ENCODE results near the gene ACKR3. TPM values are rescaled to one million over a fixed set of nuclear protein-coding genes. Genes with fewer than 3 reads are reported as not detected.

ACKR3 gene
- total and polyA plus RNA-seq, 4 experiments from 2014 or later = 3.7 to 4.5 (median 4.2) TPM

GRCh38 chr2:236582968-236583367 lies 13.3 kb downstream of the ACKR3 start:
- H3K4me1 Mint-ChIP-seq = peaks cover 0 to 2% (median 0%) of the 10 kb centered on the region in 4 donors
- no peak overlapping the region for H3K4me3 ChIP-seq (ENCODE audit: low read length in 2 of 2)
- no peak overlapping the region for H3K27ac ChIP-seq (ENCODE audit: low read depth, low read length)
- intact Hi-C loops (cut with micrococcal nuclease) = no loop called here
- peaks cover 21 to 25% of the 10 kb centered on the region in 2 donors for H3K36me3 Mint-ChIP-seq
- ChIA-PET POLR2A (ENCODE audit: partially characterized antibody) (no interaction called here), CTCF (ENCODE audit: partially characterized antibody) (interaction anchor here (2.2 kb wide), 1 partner anchor 14 kb away, joined by 13 read pairs; the partner anchor contains the start of gene ACKR3)
- H3K27ac Mint-ChIP-seq = no peak overlapping the region
- H3K27me3 ChIP-seq (ENCODE audit: insufficient read depth, low read length) = no peaks in the 10 kb centered on the region
- peaks cover 0 to 3% (median 0%) of the 10 kb centered on the region in 8 donors for H3K9me3 Mint-ChIP-seq
- no peak overlapping the region for H3K4me3 Mint-ChIP-seq
- no peak for DNase-seq
- no peaks in the 10 kb centered on the region for H3K9me3 ChIP-seq (ENCODE audit: control insufficient read depth in 1 of 2, low read length in 2 of 2)
- peaks cover 9% of the 10 kb centered on the region for H3K36me3 ChIP-seq (ENCODE audit: insufficient read depth, low read length)
- H3K4me1 ChIP-seq (ENCODE audit: insufficient read depth, low read length) = no peaks in the 10 kb centered on the region
- no peaks in the 10 kb centered on the region for H3K27me3 Mint-ChIP-seq

GRCh38 chr2:236583621-236584203 lies 14.1 kb downstream of the ACKR3 start:
- CTCF ChIA-PET (ENCODE audit: partially characterized antibody) = no interaction called here
- Histone ChIP-seq H3K27ac (ENCODE audit: low read depth, low read length) (no peak overlapping the region), H3K27me3 (ENCODE audit: insufficient read depth, low read length) (no peaks in the 10 kb centered on the region), H3K9me3 (ENCODE audit: control insufficient read depth in 1 of 2, low read length in 2 of 2) (no peaks in the 10 kb centered on the region), H3K4me3 (ENCODE audit: low read length in 2 of 2) (no peak overlapping the region), H3K36me3 (ENCODE audit: insufficient read depth, low read length) (peaks cover 9% of the 10 kb centered on the region), H3K4me1 (ENCODE audit: insufficient read depth, low read length) (no peaks in the 10 kb centered on the region)
- POLR2A ChIA-PET (ENCODE audit: partially characterized antibody) = no interaction called here
- DNase-seq = no peak
- peaks cover 0 to 3% (median 0%) of the 10 kb centered on the region in 8 donors for H3K9me3 Mint-ChIP-seq
- H3K4me1 Mint-ChIP-seq = peaks cover 0 to 2% (median 0%) of the 10 kb centered on the region in 4 donors
- H3K36me3 Mint-ChIP-seq = peaks cover 21 to 25% of the 10 kb centered on the region in 2 donors
- no peak overlapping the region for H3K27ac Mint-ChIP-seq
- intact Hi-C loops (cut with micrococcal nuclease) = no loop called here
- no peaks in the 10 kb centered on the region for H3K27me3 Mint-ChIP-seq
- no peak overlapping the region for H3K4me3 Mint-ChIP-seq

- no peak for DNase-seq
- H3K27me3 Mint-ChIP-seq = no peaks in the 10 kb centered on the region
- peaks cover 0 to 2% (median 0%) of the 10 kb centered on the region in 4 donors for H3K4me1 Mint-ChIP-seq
- Histone ChIP-seq H3K4me3 (ENCODE audit: low read length in 2 of 2) (no peak overlapping the region), H3K36me3 (ENCODE audit: insufficient read depth, low read length) (peaks cover 9% of the 10 kb centered on the region), H3K4me1 (ENCODE audit: insufficient read depth, low read length) (no peaks in the 10 kb centered on the region), H3K27me3 (ENCODE audit: insufficient read depth, low read length) (no peaks in the 10 kb centered on the region), H3K9me3 (ENCODE audit: control insufficient read depth in 1 of 2, low read length in 2 of 2) (no peaks in the 10 kb centered on the region), H3K27ac (ENCODE audit: low read depth, low read length) (no peak overlapping the region)
- ChIA-PET POLR2A (ENCODE audit: partially characterized antibody) (no interaction called here), CTCF (ENCODE audit: partially characterized antibody) (interaction anchor here (0.5 to 1.2 kb wide), 3 partner anchors 15 to 440 kb away, joined by 3 to 4 read pairs (median 3); partner anchors contain the start of gene ACKR3)
- peaks cover 21 to 22% of the 10 kb centered on the region in 2 donors for H3K36me3 Mint-ChIP-seq
- H3K9me3 Mint-ChIP-seq = peaks cover 0 to 3% (median 0%) of the 10 kb centered on the region in 8 donors
- intact Hi-C loops (cut with micrococcal nuclease) = no loop called here
- no peak overlapping the region for H3K4me3 Mint-ChIP-seq
- H3K27ac Mint-ChIP-seq = peak overlapping the region in 1 of 7 donors; percentile 22
Measured at GRCh38 chr2:236584521-236585384, 15.1 kb downstream of the ACKR3 start.

GRCh38 chr2:236585966-236586365 lies 16.3 kb downstream of the ACKR3 start:
- Mint-ChIP-seq H3K36me3 (peaks cover 11% of the 10 kb centered on the region in 2 donors), H3K4me1 (peaks cover 0 to 2% (median 0%) of the 10 kb centered on the region in 4 donors), H3K4me3 (no peak overlapping the region), H3K9me3 (peaks cover 0 to 3% (median 0%) of the 10 kb centered on the region in 8 donors), H3K27me3 (no peaks in the 10 kb centered on the region), H3K27ac (no peak overlapping the region)
- no peaks in the 10 kb centered on the region for H3K9me3 ChIP-seq (ENCODE audit: control insufficient read depth in 1 of 2, low read length in 2 of 2)
- DNase-seq = no peak
- H3K4me3 ChIP-seq (ENCODE audit: low read length in 2 of 2) = no peak overlapping the region
- intact Hi-C loops (cut with micrococcal nuclease) = no loop called here
- no peaks in the 10 kb centered on the region for H3K27me3 ChIP-seq (ENCODE audit: insufficient read depth, low read length)
- H3K4me1 ChIP-seq (ENCODE audit: insufficient read depth, low read length) = no peaks in the 10 kb centered on the region
- peaks cover under 1% of the 10 kb centered on the region for H3K36me3 ChIP-seq (ENCODE audit: insufficient read depth, low read length)
- CTCF ChIA-PET (ENCODE audit: partially characterized antibody) = no interaction called here
- H3K27ac ChIP-seq (ENCODE audit: low read depth, low read length) = no peak overlapping the region
- POLR2A ChIA-PET (ENCODE audit: partially characterized antibody) = no interaction called here

DNA sequence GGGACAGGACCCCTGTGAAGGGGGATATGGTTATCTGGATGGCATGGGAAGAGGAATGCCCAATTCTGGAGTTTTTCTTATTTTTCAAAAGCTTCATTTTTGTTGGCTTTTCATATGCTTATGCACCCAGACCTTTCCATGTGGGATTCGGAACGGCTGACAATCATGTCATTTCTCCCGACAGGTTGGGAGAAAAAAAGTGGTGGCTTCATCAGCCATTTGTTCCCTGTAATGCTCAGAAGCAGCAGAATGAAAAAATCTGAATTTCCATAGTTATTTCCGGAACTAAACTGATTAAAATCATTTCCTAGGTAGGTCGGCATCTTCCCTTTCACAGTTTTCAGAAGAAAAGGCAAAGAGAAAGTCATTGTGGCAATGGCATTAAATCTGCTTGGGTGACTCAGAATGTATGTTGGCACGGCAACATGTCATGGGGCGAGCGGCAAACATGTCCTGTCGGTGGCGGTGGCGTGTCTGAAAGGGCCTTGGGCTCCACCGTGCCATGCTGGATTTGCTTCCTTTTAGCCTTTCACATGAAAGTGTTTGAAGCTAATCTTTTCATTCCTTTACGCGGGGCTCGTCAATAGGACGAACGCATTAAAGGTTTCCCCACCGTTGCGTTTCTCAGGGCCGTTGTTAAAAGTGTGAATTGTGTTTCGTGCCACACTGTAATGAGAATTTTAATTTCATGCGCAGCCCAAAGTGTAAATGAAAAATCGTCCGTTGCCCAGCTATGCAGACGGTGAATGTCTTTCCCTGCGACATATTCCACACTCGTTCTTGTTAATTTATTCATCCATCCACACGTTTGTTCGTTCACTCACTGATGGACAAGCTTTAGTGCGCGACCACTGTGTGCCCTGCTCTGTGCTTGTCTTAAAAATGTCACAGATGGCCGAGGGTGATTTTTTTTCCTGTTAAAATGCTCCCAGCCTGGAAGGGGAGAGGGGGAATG lies 18.5 kb downstream of the ACKR3 start:
- intact Hi-C loops (cut with micrococcal nuclease) = no loop called here
- no peaks in the 10 kb centered on the region for H3K9me3 ChIP-seq (ENCODE audit: control insufficient read depth in 1 of 2, low read length in 2 of 2)
- peaks cover 0 to 2% (median 0%) of the 10 kb centered on the region in 4 donors for H3K4me1 Mint-ChIP-seq
- no peak overlapping the region for H3K27ac ChIP-seq (ENCODE audit: low read depth, low read length)
- peaks cover 0 to 3% (median 0%) of the 10 kb centered on the region in 8 donors for H3K9me3 Mint-ChIP-seq
- H3K27me3 Mint-ChIP-seq = no peaks in the 10 kb centered on the region
- H3K36me3 ChIP-seq (ENCODE audit: insufficient read depth, low read length) = no peaks in the 10 kb centered on the region
- no peaks in the 10 kb centered on the region for H3K27me3 ChIP-seq (ENCODE audit: insufficient read depth, low read length)
- no peak for DNase-seq
- CTCF ChIA-PET (ENCODE audit: partially characterized antibody) = interaction anchor here (1.1 to 1.7 kb wide), 4 partner anchors 51 to 235 kb away, joined by 3 to 4 read pairs (median 3); no protein-coding TSS in a partner anchor
- peaks cover 1 to 5% of the 10 kb centered on the region in 2 donors for H3K36me3 Mint-ChIP-seq
- no peaks in the 10 kb centered on the region for H3K4me1 ChIP-seq (ENCODE audit: insufficient read depth, low read length)
- no peak overlapping the region for H3K27ac Mint-ChIP-seq
- no peak overlapping the region for H3K4me3 Mint-ChIP-seq
- POLR2A ChIA-PET (ENCODE audit: partially characterized antibody) = no interaction called here
- H3K4me3 ChIP-seq (ENCODE audit: low read length in 2 of 2) = no peak overlapping the region

DNA sequence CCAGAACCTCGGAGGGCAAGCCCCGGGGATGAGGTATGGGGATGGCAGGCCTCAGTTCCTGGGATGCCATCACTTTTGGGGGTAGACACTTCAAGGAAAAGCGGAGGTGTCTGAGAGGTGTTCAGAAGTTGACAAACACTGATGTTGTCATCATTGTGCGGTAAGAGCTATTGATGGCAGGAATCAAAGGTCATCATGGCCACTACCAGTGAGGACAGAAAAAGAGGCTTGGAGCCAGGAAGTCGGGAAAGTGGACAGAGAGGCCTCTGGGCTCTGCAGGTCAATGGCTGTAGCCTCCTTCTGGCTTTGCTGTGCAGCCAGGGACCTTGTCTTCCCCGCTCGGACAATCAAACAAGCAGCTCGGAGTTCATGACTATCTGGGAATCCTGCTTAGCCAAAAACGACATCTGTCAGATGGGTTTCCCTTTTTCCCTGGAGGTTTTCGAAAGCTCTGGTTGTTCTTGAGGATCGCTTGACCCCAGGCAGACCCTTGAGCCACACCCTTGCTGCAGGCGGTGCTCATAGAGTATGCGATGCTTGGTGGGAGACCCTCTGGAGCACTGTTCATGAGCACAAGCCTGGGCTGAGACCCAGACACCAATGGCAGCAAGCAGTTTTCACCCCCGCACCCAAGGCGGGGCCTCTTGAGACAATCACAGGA lies 19.4 kb downstream of the ACKR3 start:
- no peaks in the 10 kb centered on the region for H3K9me3 ChIP-seq (ENCODE audit: control insufficient read depth in 1 of 2, low read length in 2 of 2)
- H3K27ac ChIP-seq (ENCODE audit: low read depth, low read length) = no peak overlapping the region
- no peaks in the 10 kb centered on the region for H3K36me3 ChIP-seq (ENCODE audit: insufficient read depth, low read length)
- no peaks in the 10 kb centered on the region for H3K27me3 ChIP-seq (ENCODE audit: insufficient read depth, low read length)
- no peaks in the 10 kb centered on the region for H3K4me1 ChIP-seq (ENCODE audit: insufficient read depth, low read length)
- H3K4me3 ChIP-seq (ENCODE audit: low read length in 2 of 2) = no peak overlapping the region
- H3K36me3 Mint-ChIP-seq = peaks cover 1 to 5% of the 10 kb centered on the region in 2 donors
- H3K27ac Mint-ChIP-seq = no peak overlapping the region
- intact Hi-C loops (cut with micrococcal nuclease) = no loop called here
- H3K4me3 Mint-ChIP-seq = no peak overlapping the region
- no peaks in the 10 kb centered on the region for H3K4me1 Mint-ChIP-seq
- ChIA-PET POLR2A (ENCODE audit: partially characterized antibody) (no interaction called here), CTCF (ENCODE audit: partially characterized antibody) (interaction anchor here (1.1 to 1.2 kb wide), 2 partner anchors 77 to 236 kb away, joined by 3 read pairs; no protein-coding TSS in a partner anchor)
- DNase-seq = no peak
- H3K9me3 Mint-ChIP-seq = peaks cover 0 to 3% (median 0%) of the 10 kb centered on the region in 8 donors
- no peaks in the 10 kb centered on the region for H3K27me3 Mint-ChIP-seq

Data from CD4-positive, alpha-beta memory T cell (primary cell).